Globus pallidus (tissue), 1 donor: Measurements from ENCODE around the gene ZBED6.

Source experiments
- DNase-seq: peaks from one replicate; pipeline ENCODE4 v3.0.0-alpha.2; 2015; ENCODE audit warnings: low spot score

Gene ZBED6

GRCh38 chr1:203840208-203840808, 44.9 kb downstream of the ZBED6 start:
- DNase-seq, result no peak

- no peak for DNase-seq
These were observed 47.1 kb downstream of the ZBED6 start for GRCh38 chr1:203842559-203842876.

GRCh38 chr1:203843435-203843834, 48.0 kb downstream of the ZBED6 start:
- DNase-seq, result no peak
